Caco-2 (cell line): Measurements from ENCODE around the gene CACNG5. TPM values are rescaled to one million over a fixed set of nuclear protein-coding genes. Genes with fewer than 3 reads are reported as not detected.

ENCODE experiments used
- BruUV-seq: library from RNA; stranded (reverse); fragments of 400-500 nt; replicated peaks from 2 replicates; lab custom pipeline; 2021; lab: Mats Ljungman, UMichigan
- CTCF ChIA-PET: fragments of 300-600 bp; sonication (Branson Sonifier 250); formaldehyde crosslinking; loops from one replicate; lab custom pipeline; 2022; ENCODE audit warnings: antibody characterized with exemption; lab: Charles Lee
- POLR2A ChIA-PET: fragments of 300-600 bp; sonication (Branson Sonifier 250); formaldehyde crosslinking; loops from one replicate; lab custom pipeline; 2022; ENCODE audit warnings: antibody characterized with exemption; lab: Charles Lee
- DNase-seq, 2 experiments: peaks; one replicate each; pipeline versions ENCODE4 v3.0.0 to v3.0.0-alpha.2; 2020 to 2022
- H3K27me3 ChIP-seq: replicated peaks from 2 replicates; pipeline ENCODE4 v1.6.0; 2011; ENCODE audit warnings: low read length; ENCODE audit not compliant: control insufficient read depth, insufficient read depth
- H3K36me3 ChIP-seq: 2 replicates; pipeline ENCODE4 v1.5.1; 2011; ENCODE audit warnings: low read length; ENCODE audit not compliant: control insufficient read depth, insufficient read depth
- H3K4me1 ChIP-seq: fragments of 250-450 bp; sonication (Bioruptor Pico); 2 replicates; pipeline ENCODE4 v1.5.1; 2020; ENCODE audit warnings: mild to moderate bottlenecking
- H3K4me3 ChIP-seq: 2 replicates; pipeline ENCODE4 v1.5.1; 2011; ENCODE audit warnings: low read depth, mild to moderate bottlenecking, control low read depth, low read length
- H3K9me3 ChIP-seq: fragments of 250-450 bp; sonication (Bioruptor Pico); 2 replicates; pipeline ENCODE4 v1.5.1; 2020; ENCODE audit warnings: mild to moderate bottlenecking, moderate library complexity
- H3K27ac Mint-ChIP-seq: one replicate; pipeline ENCODE4 v1.8.0; 2022; ENCODE audit warnings: mixed read lengths; ENCODE audit not compliant: unreplicated experiment
- H3K27me3 Mint-ChIP-seq: one replicate; pipeline ENCODE4 v1.8.0; 2022; ENCODE audit warnings: mixed read lengths; ENCODE audit not compliant: insufficient read depth, unreplicated experiment
- H3K36me3 Mint-ChIP-seq: one replicate; pipeline ENCODE4 v1.8.0; 2022; ENCODE audit warnings: mild to moderate bottlenecking, mixed read lengths; ENCODE audit not compliant: insufficient read depth, unreplicated experiment
- H3K4me1 Mint-ChIP-seq: one replicate; pipeline ENCODE4 v1.8.0; 2022; ENCODE audit warnings: low read depth, mixed read lengths; ENCODE audit not compliant: unreplicated experiment
- H3K4me3 Mint-ChIP-seq: one replicate; pipeline ENCODE4 v1.8.0; 2022; ENCODE audit warnings: mild to moderate bottlenecking, moderate library complexity, mixed read lengths; ENCODE audit not compliant: unreplicated experiment
- H3K9me3 Mint-ChIP-seq: one replicate; pipeline ENCODE4 v1.8.0; 2022; ENCODE audit warnings: mixed read lengths; ENCODE audit not compliant: unreplicated experiment
- CTCF ChIP-seq, 2 experiments: fragments of 200-600 bp in 1 of 2; IDR thresholded peaks; 1 replicate in 1 of 2; 2 replicates in 1 of 2; pipeline versions ENCODE4 v1.5.1 to v1.8.0; 2011 to 2022; ENCODE audit warnings: antibody characterized with exemption in 1 of 2, control low read depth in 1 of 2, inconsistent platforms in 1 of 2, low read depth in 1 of 2, low read length in 1 of 2, mild to moderate bottlenecking in 1 of 2, moderate library complexity in 1 of 2; ENCODE audit not compliant: insufficient read depth in 1 of 2, severe bottlenecking in 1 of 2, unreplicated experiment in 1 of 2
- intact Hi-C: fragments of 100-400 bp; cut with micrococcal nuclease; formaldehyde crosslinking; loops from one replicate; pipeline ENCODE4 v1.10.0; 2022; ENCODE audit not compliant: unreplicated experiment
- total RNA-seq: library from RNA; stranded (reverse); gene quantifications from 2 replicates; pipeline ENCODE4 v1.2.3, GENCODE V29; 2022

CACNG5 gene
- total RNA-seq, 1 experiment from 2014 or later: not detected

GRCh38 chr17:66831383-66832210 lies 3.3 kb upstream of the CACNG5 start:
- Histone ChIP-seq H3K9me3 (no peaks in the 10 kb centered on the region), H3K27me3 (no peaks in the 10 kb centered on the region; the same call in 1 of the 2 replicates), H3K4me1 (peaks cover 4% of the 10 kb centered on the region; the same call in 1 of the 2 replicates), H3K4me3 (no peak overlapping the region), H3K36me3 (no peaks in the 10 kb centered on the region)
- CTCF ChIA-PET: interaction anchor here (0.6 kb wide), 1 partner anchor 134 kb away, joined by 8 read pairs; no protein-coding TSS in a partner anchor
- Mint-ChIP-seq H3K27ac (no peak overlapping the region), H3K9me3 (no peaks in the 10 kb centered on the region), H3K36me3 (no peaks in the 10 kb centered on the region), H3K4me1 (no peaks in the 10 kb centered on the region), H3K27me3 (peaks cover 20% of the 10 kb centered on the region), H3K4me3 (no peak overlapping the region)
- intact Hi-C loops: no loop called here
- POLR2A ChIA-PET: no interaction called here
- peak in 1 of 2 experiments; percentile 12 for DNase-seq
- no TSS peak for BruUV-seq
- no peak for TF ChIP-seq CTCF (IDR thresholded peaks at IDR 0.05; ENCODE audit: insufficient read depth in 1 of 2, low read depth in 1 of 2, low read length in 1 of 2, severe bottlenecking in 1 of 2, unreplicated experiment in 1 of 2)

- Mint-ChIP-seq H3K9me3 (no peaks in the 10 kb centered on the region), H3K27ac (no peak overlapping the region), H3K4me1 (no peaks in the 10 kb centered on the region), H3K27me3 (peaks cover 22% of the 10 kb centered on the region), H3K4me3 (no peak overlapping the region), H3K36me3 (no peaks in the 10 kb centered on the region)
- no peak for TF ChIP-seq CTCF (IDR thresholded peaks at IDR 0.05; ENCODE audit: insufficient read depth in 1 of 2, low read depth in 1 of 2, low read length in 1 of 2, severe bottlenecking in 1 of 2, unreplicated experiment in 1 of 2)
- peaks cover 4% of the 10 kb centered on the region; the same call in 1 of the 2 replicates for H3K4me1 ChIP-seq
- no peaks in the 10 kb centered on the region for H3K36me3 ChIP-seq
- ChIA-PET CTCF (no interaction called here), POLR2A (no interaction called here)
- H3K27me3 ChIP-seq: no peaks in the 10 kb centered on the region; the same call in 1 of the 2 replicates
- no TSS peak for BruUV-seq
- H3K4me3 ChIP-seq: no peak overlapping the region
- DNase-seq: peak in 1 of 2 experiments; percentile 12
- no peaks in the 10 kb centered on the region for H3K9me3 ChIP-seq
- intact Hi-C loops: no loop called here
Observed at GRCh38 chr17:66833201-66833600, 1.7 kb upstream of the CACNG5 start.

GRCh38 chr17:66834426-66834918 lies 445 bp upstream of the CACNG5 start:
- Mint-ChIP-seq H3K9me3 (no peaks in the 10 kb centered on the region), H3K27me3 (peaks cover 23% of the 10 kb centered on the region), H3K27ac (no peak overlapping the region), H3K36me3 (no peaks in the 10 kb centered on the region), H3K4me1 (no peaks in the 10 kb centered on the region), H3K4me3 (no peak overlapping the region)
- no peak for TF ChIP-seq CTCF (IDR thresholded peaks at IDR 0.05; ENCODE audit: insufficient read depth in 1 of 2, low read depth in 1 of 2, low read length in 1 of 2, severe bottlenecking in 1 of 2, unreplicated experiment in 1 of 2)
- ChIA-PET CTCF (no interaction called here), POLR2A (no interaction called here)
- H3K4me1 ChIP-seq: peaks cover 4% of the 10 kb centered on the region; the same call in 1 of the 2 replicates
- intact Hi-C loops: no loop called here
- no peaks in the 10 kb centered on the region for H3K36me3 ChIP-seq
- 0 out of 2 replicates have a peak overlapping the region, but pooled peaks have one; percentile 13 for H3K4me3 ChIP-seq
- no peaks in the 10 kb centered on the region for H3K9me3 ChIP-seq
- H3K27me3 ChIP-seq: no peaks in the 10 kb centered on the region; the same call in 1 of the 2 replicates
- DNase-seq: no peak
- no TSS peak for BruUV-seq
